Small intestine (tissue), 7 donors: ENCODE results near the gene TTC39B. TPM values are rescaled to one million over a fixed set of nuclear protein-coding genes. Genes with fewer than 3 reads are reported as not detected.

Source experiments
- DNase-seq, 2 donors: peaks; one replicate each; pipeline versions ENCODE4 v3.0.0 to v3.0.0-alpha.2; 2013
- FAIRE-seq: peaks from 2 replicates; lab custom pipeline; 2012; peaks lifted over from hg19 to GRCh38; lab: Jason Lieb, UNC
- H3K27ac ChIP-seq, 3 donors: one replicate each; pipeline ENCODE4 v1.5.1; 2013; ENCODE audit warnings: low read length in 2 of 3, mild to moderate bottlenecking in 2 of 3, control low read depth in 1 of 3, inconsistent platforms in 1 of 3, low read depth in 1 of 3, moderate library complexity in 1 of 3
- H3K27me3 ChIP-seq, 3 donors: one replicate each; pipeline ENCODE4 v1.6.1; 2013; ENCODE audit warnings: low read length in 3 of 3, inconsistent platforms in 1 of 3; ENCODE audit not compliant: control insufficient read depth in 3 of 3, insufficient read depth in 3 of 3
- H3K36me3 ChIP-seq, 3 donors: one replicate each; pipeline ENCODE4 v1.6.1; 2013; ENCODE audit warnings: low read length in 3 of 3, inconsistent platforms in 1 of 3, low read depth in 1 of 3, mild to moderate bottlenecking in 1 of 3, moderate library complexity in 1 of 3; ENCODE audit not compliant: control insufficient read depth in 3 of 3, insufficient read depth in 2 of 3
- H3K4me1 ChIP-seq, 3 donors: one replicate each; pipeline ENCODE4 v1.6.1; 2013; ENCODE audit warnings: low read length in 2 of 3, inconsistent platforms in 1 of 3, low read depth in 1 of 3, mild to moderate bottlenecking in 1 of 3, moderate library complexity in 1 of 3; ENCODE audit not compliant: control insufficient read depth in 3 of 3, insufficient read depth in 2 of 3
- H3K4me3 ChIP-seq, 3 donors: one replicate each; pipeline ENCODE4 v1.5.1; 2013; ENCODE audit warnings: low read length in 3 of 3, control low read depth in 1 of 3, inconsistent platforms in 1 of 3, low read depth in 1 of 3, mild to moderate bottlenecking in 1 of 3, moderate library complexity in 1 of 3
- H3K9me3 ChIP-seq, 2 donors: one replicate each; pipeline ENCODE4 v1.6.1; 2013; ENCODE audit warnings: low read depth in 1 of 2, low read length in 1 of 2; ENCODE audit not compliant: control insufficient read depth in 2 of 2, insufficient read depth in 1 of 2
- WGBS, 3 donors: extraction: QIAGEN DNeasy Blood & Tissue Kit; methylation state at CpG; one replicate each; pipeline ENCODE4 v1.1.7; 2013; 5-methylcytosine and 5-hydroxymethylcytosine counted together
- polyA plus RNA-seq, 4 donors: library from polyadenylated mRNA; stranded (reverse) in 3 of 4; unstranded in 1 of 4; fragments of 200-250 nt in 3 of 4; fragments of 120-200 nt in 1 of 4; gene quantifications; one replicate each; pipeline versions ENCODE4 v1.2.1 to v1.2.3, GENCODE V29; 2013
- donor health status: healthy with polysubstance abuse.
- donor health status: control.
- donor health status: control.
- donor health status: Bipolar disorder and iron deficiency.
- donor health status: healthy.

Gene TTC39B
- polyA plus RNA-seq, 4 donors, result 4.8 to 33.6 (median 6.2) TPM

DNA sequence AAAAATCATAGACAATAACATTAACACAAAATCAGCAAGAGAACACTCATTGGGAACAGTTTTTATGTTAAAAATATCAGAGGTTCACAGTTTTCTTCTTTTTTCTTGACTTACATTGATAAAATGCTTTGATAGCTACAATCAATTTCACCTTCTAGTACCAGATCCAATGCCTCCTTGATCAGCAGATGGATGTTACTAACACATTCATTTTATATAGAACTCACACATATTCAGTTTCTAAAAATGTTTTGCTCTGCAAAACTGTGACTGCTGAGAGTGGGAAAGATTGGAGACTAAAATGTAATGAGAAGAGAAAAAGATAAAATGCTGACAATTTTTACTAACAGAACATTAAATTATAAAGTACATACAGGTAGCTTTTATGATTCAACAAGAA lies 143.1 kb downstream of the TTC39B start:
- no peaks in the 10 kb centered on the region for H3K27me3 ChIP-seq
- DNase-seq, result no peak
- peaks cover 0 to 2% (median 1%) of the 10 kb centered on the region in 3 donors for H3K36me3 ChIP-seq
- H3K9me3 ChIP-seq, result no peaks in the 10 kb centered on the region
- H3K27ac ChIP-seq, result no peak overlapping the region
- no peaks in the 10 kb centered on the region for H3K4me1 ChIP-seq
- no peak for FAIRE-seq
- no peak overlapping the region for H3K4me3 ChIP-seq

DNA sequence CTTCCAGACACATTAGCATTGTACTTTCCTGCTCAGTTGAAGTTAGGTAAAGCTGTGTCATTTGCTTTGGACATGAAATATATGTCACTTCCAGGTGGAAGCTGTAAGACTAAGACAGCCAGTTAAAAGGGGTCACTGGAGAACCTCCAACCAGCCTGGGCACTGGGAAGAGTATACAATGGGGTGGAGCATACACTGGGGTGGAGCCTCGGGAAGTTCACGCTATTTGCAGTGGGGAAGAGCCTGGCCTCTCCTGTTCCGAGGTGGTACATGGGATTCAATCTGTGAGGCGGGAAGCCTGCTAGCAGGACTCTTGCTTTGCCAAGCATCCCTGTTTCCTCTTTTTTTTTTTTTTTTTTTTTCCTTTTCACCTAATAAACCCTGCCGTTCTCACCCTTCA lies 145.3 kb downstream of the TTC39B start:
- peaks cover 0 to 3% (median 0%) of the 10 kb centered on the region in 3 donors for H3K4me1 ChIP-seq
- H3K27me3 ChIP-seq, result no peaks in the 10 kb centered on the region
- H3K36me3 ChIP-seq, result no peaks in the 10 kb centered on the region
- H3K4me3 ChIP-seq, result no peak overlapping the region
- DNase-seq (no peak), FAIRE-seq (no peak)
- no peaks in the 10 kb centered on the region for H3K9me3 ChIP-seq
- no peak overlapping the region for H3K27ac ChIP-seq
- 89 to 93% (median 91%) methylated on average over 5 of the region's 5 CpGs for WGBS, 3 donors

DNA sequence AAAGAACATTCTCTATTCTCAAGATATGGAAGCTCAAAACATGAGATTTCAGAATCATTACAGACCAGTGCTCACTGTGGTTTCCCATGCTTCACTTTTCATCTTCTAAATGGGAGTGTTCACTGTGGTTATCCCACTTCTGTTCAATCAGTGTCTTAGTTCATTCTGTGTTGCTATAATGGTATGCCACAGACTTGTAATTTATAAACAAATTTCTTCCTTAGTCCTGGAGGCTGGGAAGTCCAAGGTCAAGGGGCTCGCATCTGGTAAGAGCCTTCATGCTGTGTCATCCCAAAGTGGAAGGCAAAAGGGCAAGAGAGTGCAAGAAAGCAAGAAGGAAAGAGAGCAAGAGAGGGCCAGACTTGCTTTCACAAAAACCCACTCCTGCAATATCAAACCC lies 146.3 kb downstream of the TTC39B start:
- 70 to 73% (median 71%) methylated on average over 1 of the region's 1 CpG for WGBS, 3 donors
- H3K4me3 ChIP-seq, result no peak overlapping the region
- peaks cover 0 to 3% (median 0%) of the 10 kb centered on the region in 3 donors for H3K4me1 ChIP-seq
- H3K9me3 ChIP-seq, result no peaks in the 10 kb centered on the region
- H3K27ac ChIP-seq, result no peak overlapping the region
- no peaks in the 10 kb centered on the region for H3K27me3 ChIP-seq
- H3K36me3 ChIP-seq, result no peaks in the 10 kb centered on the region
- DNase-seq, result no peak
- no peak for FAIRE-seq

DNA sequence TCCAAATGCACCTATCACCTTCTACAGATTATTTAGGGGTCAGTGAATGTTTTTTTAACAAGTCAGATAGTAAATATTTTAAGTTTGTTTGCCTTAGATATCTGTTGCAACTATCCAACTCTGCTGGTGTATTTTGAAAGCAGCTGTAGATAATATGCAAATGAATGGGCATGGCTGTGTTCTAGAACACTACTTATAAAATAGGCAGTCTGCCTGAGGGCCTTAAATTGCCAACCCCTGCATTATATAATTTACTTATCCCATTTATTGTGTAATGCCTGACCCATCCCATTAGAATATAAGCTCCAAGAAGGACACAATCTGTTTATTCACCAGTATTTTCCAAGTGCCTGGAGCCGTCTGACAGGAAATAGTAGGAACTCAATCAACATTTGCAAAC lies 149.0 kb downstream of the TTC39B start:
- Histone ChIP-seq H3K36me3 (no peaks in the 10 kb centered on the region), H3K27ac (no peak overlapping the region), H3K4me1 (peaks cover 0 to 3% (median 0%) of the 10 kb centered on the region in 3 donors), H3K27me3 (no peaks in the 10 kb centered on the region), H3K9me3 (no peaks in the 10 kb centered on the region), H3K4me3 (no peak overlapping the region)
- no peak for DNase-seq
- 70 to 90% (median 89%) methylated on average over 1 of the region's 1 CpG for WGBS, 3 donors
- FAIRE-seq, result no peak

DNA sequence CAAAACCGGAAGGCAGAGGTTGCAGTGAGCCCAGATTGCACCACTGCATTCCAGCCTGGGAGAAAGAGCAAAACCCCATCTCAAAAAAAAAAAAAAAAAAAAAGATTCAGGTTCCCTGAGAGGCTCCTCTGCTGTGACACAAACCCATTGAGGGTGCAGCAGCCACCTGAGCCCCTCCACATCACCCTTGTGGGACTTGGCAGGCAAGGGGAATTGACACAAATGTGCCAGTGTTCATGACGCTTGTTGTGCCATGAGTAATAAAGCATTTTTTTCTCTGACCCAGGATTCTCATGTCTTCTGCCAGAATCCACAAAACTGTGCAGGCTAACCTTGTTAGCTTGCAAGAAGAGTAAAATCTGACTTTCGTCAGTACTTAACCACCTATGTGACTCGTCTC lies 149.6 kb downstream of the TTC39B start:
- Histone ChIP-seq H3K27ac (no peak overlapping the region), H3K4me1 (peaks cover 0 to 3% (median 0%) of the 10 kb centered on the region in 3 donors), H3K36me3 (no peaks in the 10 kb centered on the region), H3K9me3 (no peaks in the 10 kb centered on the region), H3K27me3 (no peaks in the 10 kb centered on the region), H3K4me3 (no peak overlapping the region)
- 51 to 57% (median 56%) methylated on average over 4 of the region's 4 CpGs for WGBS, 3 donors
- DNase-seq, result no peak
- no peak for FAIRE-seq

DNA sequence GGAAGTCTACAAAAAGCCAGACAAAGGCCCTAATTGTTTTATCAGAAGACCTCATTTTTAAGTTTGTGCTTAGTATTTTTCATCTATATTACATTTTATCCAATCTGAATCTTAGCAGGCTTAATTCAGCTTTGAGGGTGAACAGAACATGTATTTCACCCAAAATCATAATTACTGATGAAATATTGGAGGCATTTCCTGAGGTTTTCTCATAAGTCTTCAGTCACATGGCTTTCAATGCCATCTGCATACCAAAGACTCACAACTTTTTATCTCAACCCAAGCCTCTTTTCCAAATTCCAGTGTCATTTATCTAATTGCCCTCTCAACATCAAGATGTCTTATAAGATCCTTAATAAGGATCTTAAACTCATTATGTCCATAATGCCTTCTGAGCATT lies 150.8 kb downstream of the TTC39B start:
- FAIRE-seq (no peak), DNase-seq (no peak)
- H3K4me3 ChIP-seq, result no peak overlapping the region
- H3K27ac ChIP-seq, result peak overlapping the region in 2 of 3 donors; percentile 30 to 33
- no peaks in the 10 kb centered on the region for H3K9me3 ChIP-seq
- H3K4me1 ChIP-seq, result peaks cover 0 to 3% (median 0%) of the 10 kb centered on the region in 3 donors
- no peaks in the 10 kb centered on the region for H3K27me3 ChIP-seq
- H3K36me3 ChIP-seq, result no peaks in the 10 kb centered on the region

DNA sequence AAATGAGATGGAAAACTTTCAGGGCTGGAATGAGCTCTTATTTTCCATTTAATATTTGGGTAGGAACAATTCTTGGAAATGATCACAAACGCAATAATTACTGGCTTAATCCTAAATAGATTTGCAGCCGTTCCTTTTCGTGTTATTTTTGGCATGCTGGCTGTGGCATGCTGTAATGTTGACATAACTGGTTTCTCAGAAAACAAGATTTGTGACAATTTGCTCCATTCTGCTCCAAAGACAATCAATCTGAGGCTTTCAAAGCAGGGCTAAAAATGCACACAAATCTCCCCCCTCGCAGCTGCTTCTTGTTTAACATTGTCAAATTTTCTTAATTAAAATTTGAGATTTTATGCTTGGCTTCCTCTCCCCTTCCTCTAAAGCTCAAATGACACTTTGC lies 151.2 kb downstream of the TTC39B start:
- Histone ChIP-seq H3K9me3 (no peaks in the 10 kb centered on the region), H3K4me3 (no peak overlapping the region), H3K4me1 (peaks cover 0 to 3% (median 0%) of the 10 kb centered on the region in 3 donors), H3K27ac (peak overlapping the region in 1 of 3 donors; percentile 30), H3K36me3 (no peaks in the 10 kb centered on the region), H3K27me3 (no peaks in the 10 kb centered on the region)
- 26 to 41% (median 33%) methylated on average over 4 of the region's 4 CpGs for whole genome bisulfite sequencing, 3 donors
- FAIRE-seq, result no peak
- peak in 1 of 2 donors; percentile 22 for DNase-seq

DNA sequence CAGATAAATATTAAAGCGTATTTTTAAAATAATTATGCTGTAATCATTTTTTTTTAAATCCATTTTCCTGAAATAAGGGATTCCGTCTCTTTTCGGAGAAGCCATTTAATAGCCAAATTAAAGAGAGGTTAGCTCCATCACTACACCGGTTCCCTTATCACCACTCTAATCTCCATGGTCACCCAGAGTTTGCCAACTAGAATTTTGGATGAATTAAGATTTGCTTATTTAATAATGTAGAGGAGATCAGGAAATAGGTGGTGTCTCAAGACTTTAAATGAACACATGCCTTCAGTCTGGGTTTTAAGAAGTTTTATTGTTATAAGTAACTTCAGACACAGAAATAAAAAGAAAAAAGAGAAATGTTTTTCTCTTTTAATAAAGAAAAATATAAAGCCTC lies 151.7 kb downstream of the TTC39B start:
- peaks cover 0 to 3% (median 0%) of the 10 kb centered on the region in 3 donors for H3K4me1 ChIP-seq
- peak overlapping the region in 1 of 3 donors; percentile 51 for H3K27ac ChIP-seq
- FAIRE-seq (no peak), DNase-seq (no peak)
- 46 to 57% (median 55%) methylated on average over 4 of the region's 4 CpGs for WGBS, 3 donors
- no peaks in the 10 kb centered on the region for H3K9me3 ChIP-seq
- H3K27me3 ChIP-seq, result no peaks in the 10 kb centered on the region
- H3K4me3 ChIP-seq, result no peak overlapping the region
- no peaks in the 10 kb centered on the region for H3K36me3 ChIP-seq

DNA sequence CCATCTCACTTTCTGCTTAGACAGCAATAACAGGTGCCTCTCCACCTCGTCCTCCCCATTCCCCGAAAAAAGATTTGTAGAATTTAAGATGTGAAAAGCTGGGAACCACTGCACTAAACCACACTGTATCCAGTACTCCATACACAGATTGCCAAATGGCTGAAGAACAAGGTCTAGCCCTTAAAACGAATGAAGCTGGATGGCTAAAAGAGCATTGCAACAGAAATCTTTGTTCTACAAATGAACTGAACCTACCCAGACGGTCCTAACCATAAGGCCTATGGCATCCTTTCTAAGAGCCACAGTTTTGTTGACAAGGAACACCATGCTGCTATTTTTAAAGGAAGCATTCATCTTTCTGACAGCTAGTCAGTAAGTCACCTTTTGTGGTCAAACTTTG lies 152.3 kb downstream of the TTC39B start:
- H3K27me3 ChIP-seq, result no peaks in the 10 kb centered on the region
- H3K9me3 ChIP-seq, result no peaks in the 10 kb centered on the region
- peaks cover 0 to 3% (median 0%) of the 10 kb centered on the region in 3 donors for H3K4me1 ChIP-seq
- H3K36me3 ChIP-seq, result no peaks in the 10 kb centered on the region
- FAIRE-seq (no peak), DNase-seq (no peak)
- H3K27ac ChIP-seq, result peak overlapping the region in 1 of 3 donors; percentile 51
- WGBS, 3 donors, result 64 to 87% (median 74%) methylated on average over 4 of the region's 4 CpGs
- H3K4me3 ChIP-seq, result no peak overlapping the region
